Measurements from ENCODE around the gene COL23A1.

The COL23A1 gene

GRCh38 chr5:178341091-178341850 lies 248.9 kb downstream of the COL23A1 start:
- H3K4me1 Mint-ChIP-seq (ENCODE audit: low read depth): no peaks in the 10 kb centered on the region
- no peak overlapping the region for H3K4me3 Mint-ChIP-seq
- no peaks in the 10 kb centered on the region for H3K27me3 Mint-ChIP-seq (ENCODE audit: low read depth)
- no peaks in the 10 kb centered on the region for H3K9me3 Mint-ChIP-seq
- H3K36me3 Mint-ChIP-seq (ENCODE audit: low read depth): no peaks in the 10 kb centered on the region
- H3K27ac Mint-ChIP-seq: no peak overlapping the region

- Mint-ChIP-seq H3K4me3 (no peak overlapping the region), H3K4me1 (ENCODE audit: low read depth) (no peaks in the 10 kb centered on the region), H3K9me3 (no peaks in the 10 kb centered on the region), H3K27me3 (ENCODE audit: low read depth) (no peaks in the 10 kb centered on the region), H3K36me3 (ENCODE audit: low read depth) (no peaks in the 10 kb centered on the region), H3K27ac (no peak overlapping the region)
Observed at GRCh38 chr5:178340637-178341036, 249.6 kb downstream of the COL23A1 start.

DNA sequence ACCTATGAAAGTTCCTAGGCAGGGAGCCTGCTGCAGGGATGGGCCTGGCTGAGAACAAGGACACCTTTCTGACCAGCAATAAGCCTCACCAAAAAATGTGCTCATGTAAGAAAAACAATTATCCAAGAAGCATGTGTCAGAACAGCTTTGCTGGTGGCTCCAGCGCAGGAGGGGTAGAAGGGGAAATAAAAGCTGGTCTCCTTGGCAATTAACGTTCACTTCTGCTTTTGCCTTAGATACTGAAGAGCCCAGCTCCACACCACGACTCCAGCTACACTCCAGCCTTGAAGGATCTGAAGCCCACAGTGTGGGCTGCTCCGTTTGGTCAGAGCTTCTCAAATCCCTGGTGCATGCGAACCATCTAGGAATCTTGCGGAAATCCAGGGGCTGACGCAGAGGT lies 250.0 kb downstream of the COL23A1 start:
- no peaks in the 10 kb centered on the region for H3K27me3 Mint-ChIP-seq (ENCODE audit: low read depth)
- no peak overlapping the region for H3K4me3 Mint-ChIP-seq
- H3K27ac Mint-ChIP-seq: no peak overlapping the region
- H3K4me1 Mint-ChIP-seq (ENCODE audit: low read depth): no peaks in the 10 kb centered on the region
- no peaks in the 10 kb centered on the region for H3K36me3 Mint-ChIP-seq (ENCODE audit: low read depth)
- no peaks in the 10 kb centered on the region for H3K9me3 Mint-ChIP-seq

DNA sequence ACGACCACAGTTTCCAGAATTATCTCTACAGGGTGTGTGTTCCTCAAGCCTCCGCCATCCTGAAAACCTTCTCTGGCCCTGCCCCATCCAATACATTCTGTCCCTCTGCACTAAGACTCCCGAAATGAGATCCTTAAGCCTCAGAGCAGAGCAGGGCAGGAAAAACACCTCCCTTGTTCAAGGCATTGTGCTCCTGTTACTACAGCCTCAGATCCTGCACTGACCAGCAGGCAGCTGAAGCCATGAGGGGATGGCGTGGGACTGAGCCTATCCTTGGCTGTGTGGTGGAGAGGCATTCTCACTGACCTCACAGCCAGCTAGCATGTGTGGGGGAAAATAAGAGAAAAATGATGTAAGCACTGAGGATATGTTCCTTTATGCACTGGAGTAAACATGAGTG lies 250.9 kb downstream of the COL23A1 start:
- H3K4me1 Mint-ChIP-seq (ENCODE audit: low read depth): no peaks in the 10 kb centered on the region
- H3K36me3 Mint-ChIP-seq (ENCODE audit: low read depth): no peaks in the 10 kb centered on the region
- no peaks in the 10 kb centered on the region for H3K27me3 Mint-ChIP-seq (ENCODE audit: low read depth)
- H3K27ac Mint-ChIP-seq: no peak overlapping the region
- H3K4me3 Mint-ChIP-seq: no peak overlapping the region
- no peaks in the 10 kb centered on the region for H3K9me3 Mint-ChIP-seq

DNA sequence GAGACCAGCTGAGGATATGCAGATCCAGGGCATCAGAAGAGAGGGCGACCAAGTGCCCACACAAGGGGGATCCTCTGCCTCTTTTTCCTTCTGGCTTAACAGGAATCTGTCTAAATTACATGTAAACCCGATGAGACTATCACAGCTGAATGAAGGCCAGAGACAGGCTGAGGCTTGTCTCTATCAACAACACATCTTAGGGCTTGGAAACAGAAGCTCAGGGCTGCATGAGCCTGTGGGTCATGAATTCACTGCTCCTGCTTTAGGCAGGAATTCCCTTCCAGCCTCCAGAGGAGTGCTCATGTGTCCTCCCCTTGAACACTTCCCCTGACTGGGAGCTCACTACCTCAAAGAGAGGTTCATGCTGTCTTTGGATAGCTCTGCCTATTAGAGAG lies 251.4 kb downstream of the COL23A1 start:
- Mint-ChIP-seq H3K27me3 (ENCODE audit: low read depth) (no peaks in the 10 kb centered on the region), H3K27ac (no peak overlapping the region), H3K9me3 (no peaks in the 10 kb centered on the region), H3K4me1 (ENCODE audit: low read depth) (no peaks in the 10 kb centered on the region), H3K4me3 (no peak overlapping the region), H3K36me3 (ENCODE audit: low read depth) (no peaks in the 10 kb centered on the region)

GRCh38 chr5:178338126-178338749 lies 252.0 kb downstream of the COL23A1 start:
- Mint-ChIP-seq H3K36me3 (ENCODE audit: low read depth) (no peaks in the 10 kb centered on the region), H3K4me1 (ENCODE audit: low read depth) (no peaks in the 10 kb centered on the region), H3K4me3 (no peak overlapping the region), H3K9me3 (no peaks in the 10 kb centered on the region), H3K27ac (no peak overlapping the region), H3K27me3 (ENCODE audit: low read depth) (no peaks in the 10 kb centered on the region)

- Mint-ChIP-seq H3K27ac (no peak overlapping the region), H3K9me3 (no peaks in the 10 kb centered on the region), H3K4me3 (no peak overlapping the region), H3K4me1 (ENCODE audit: low read depth) (no peaks in the 10 kb centered on the region), H3K27me3 (ENCODE audit: low read depth) (no peaks in the 10 kb centered on the region), H3K36me3 (ENCODE audit: low read depth) (no peaks in the 10 kb centered on the region)
Observed at GRCh38 chr5:178337334-178337741, 252.9 kb downstream of the COL23A1 start.

- H3K9me3 Mint-ChIP-seq: no peaks in the 10 kb centered on the region
- H3K4me1 Mint-ChIP-seq (ENCODE audit: low read depth): no peaks in the 10 kb centered on the region
- no peaks in the 10 kb centered on the region for H3K36me3 Mint-ChIP-seq (ENCODE audit: low read depth)
- H3K4me3 Mint-ChIP-seq: no peak overlapping the region
- no peaks in the 10 kb centered on the region for H3K27me3 Mint-ChIP-seq (ENCODE audit: low read depth)
- H3K27ac Mint-ChIP-seq: no peak overlapping the region
Observed at GRCh38 chr5:178336889-178337288, 253.3 kb downstream of the COL23A1 start.

GRCh38 chr5:178335302-178336030 lies 254.7 kb downstream of the COL23A1 start:
- H3K4me1 Mint-ChIP-seq (ENCODE audit: low read depth): peaks cover 3% of the 10 kb centered on the region
- H3K27me3 Mint-ChIP-seq (ENCODE audit: low read depth): no peaks in the 10 kb centered on the region
- no peaks in the 10 kb centered on the region for H3K9me3 Mint-ChIP-seq
- H3K4me3 Mint-ChIP-seq: no peak overlapping the region
- H3K27ac Mint-ChIP-seq: no peak overlapping the region
- H3K36me3 Mint-ChIP-seq (ENCODE audit: low read depth): no peaks in the 10 kb centered on the region

- no peaks in the 10 kb centered on the region for H3K9me3 Mint-ChIP-seq
- peaks cover 3% of the 10 kb centered on the region for H3K4me1 Mint-ChIP-seq (ENCODE audit: low read depth)
- no peaks in the 10 kb centered on the region for H3K27me3 Mint-ChIP-seq (ENCODE audit: low read depth)
- H3K27ac Mint-ChIP-seq: no peak overlapping the region
- no peaks in the 10 kb centered on the region for H3K36me3 Mint-ChIP-seq (ENCODE audit: low read depth)
- no peak overlapping the region for H3K4me3 Mint-ChIP-seq
Observed at GRCh38 chr5:178334861-178335260, 255.3 kb downstream of the COL23A1 start.

- Mint-ChIP-seq H3K4me1 (ENCODE audit: low read depth) (peaks cover 3% of the 10 kb centered on the region), H3K9me3 (no peaks in the 10 kb centered on the region), H3K27me3 (ENCODE audit: low read depth) (no peaks in the 10 kb centered on the region), H3K4me3 (no peak overlapping the region), H3K36me3 (ENCODE audit: low read depth) (no peaks in the 10 kb centered on the region), H3K27ac (no peak overlapping the region)
Observed at GRCh38 chr5:178333821-178334481, 256.2 kb downstream of the COL23A1 start.

GRCh38 chr5:178332210-178332641 lies 258.0 kb downstream of the COL23A1 start:
- Mint-ChIP-seq H3K9me3 (no peaks in the 10 kb centered on the region), H3K4me1 (ENCODE audit: low read depth) (peaks cover 3% of the 10 kb centered on the region), H3K27me3 (ENCODE audit: low read depth) (no peaks in the 10 kb centered on the region), H3K27ac (no peak overlapping the region), H3K4me3 (no peak overlapping the region), H3K36me3 (ENCODE audit: low read depth) (no peaks in the 10 kb centered on the region)

DNA sequence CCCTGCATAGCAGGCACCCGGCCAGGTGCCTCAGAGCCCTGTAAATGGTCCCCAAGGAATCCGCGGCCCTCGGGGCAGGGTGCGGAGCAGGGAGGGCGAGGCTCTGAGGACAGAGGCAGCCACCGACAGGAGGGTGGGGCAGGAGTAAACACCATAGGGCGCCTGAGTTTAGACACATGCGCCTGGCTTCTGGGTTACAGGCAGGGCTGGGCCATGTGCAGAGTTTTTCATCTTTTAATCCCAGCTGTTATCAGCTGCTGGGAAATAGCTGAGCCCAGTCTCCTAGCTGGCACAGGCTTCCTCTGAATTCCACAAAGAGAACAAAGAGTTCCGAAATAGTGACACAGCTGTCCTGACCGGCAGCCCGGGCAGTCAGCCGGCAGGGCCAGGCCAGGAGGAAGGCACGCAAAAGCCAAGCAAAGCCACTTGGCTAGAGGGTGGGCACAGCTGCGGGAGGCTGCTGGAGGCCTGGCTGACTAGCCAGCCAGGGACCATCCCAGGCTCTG lies 258.6 kb downstream of the COL23A1 start:
- H3K27me3 Mint-ChIP-seq (ENCODE audit: low read depth): no peaks in the 10 kb centered on the region
- H3K9me3 Mint-ChIP-seq: no peaks in the 10 kb centered on the region
- no peak overlapping the region for H3K4me3 Mint-ChIP-seq
- peaks cover 3% of the 10 kb centered on the region for H3K4me1 Mint-ChIP-seq (ENCODE audit: low read depth)
- H3K27ac Mint-ChIP-seq: no peak overlapping the region
- H3K36me3 Mint-ChIP-seq (ENCODE audit: low read depth): no peaks in the 10 kb centered on the region

GRCh38 chr5:178330791-178331404 lies 259.3 kb downstream of the COL23A1 start:
- H3K4me3 Mint-ChIP-seq: no peak overlapping the region
- H3K27ac Mint-ChIP-seq: peak overlapping the region; percentile 66
- no peaks in the 10 kb centered on the region for H3K9me3 Mint-ChIP-seq
- no peaks in the 10 kb centered on the region for H3K27me3 Mint-ChIP-seq (ENCODE audit: low read depth)
- H3K36me3 Mint-ChIP-seq (ENCODE audit: low read depth): no peaks in the 10 kb centered on the region
- H3K4me1 Mint-ChIP-seq (ENCODE audit: low read depth): peaks cover 3% of the 10 kb centered on the region
